ENCODE data around the gene CDCA3. TPM values are rescaled to one million over a fixed set of nuclear protein-coding genes. Genes with fewer than 3 reads are reported as not detected.

The CDCA3 gene
- polyA plus RNA-seq, 5 donors: 23.4 to 69.1 (median 38.0) TPM

- no peak for DNase-seq
Observed at GRCh38 chr12:6834254-6834653, 16.8 kb downstream of the CDCA3 start.

- DNase-seq: no peak
Observed at GRCh38 chr12:6833189-6833890, 17.7 kb downstream of the CDCA3 start.

GRCh38 chr12:6832125-6832524 is 19.0 kb downstream of the CDCA3 start:
- DNase-seq: no peak

DNA sequence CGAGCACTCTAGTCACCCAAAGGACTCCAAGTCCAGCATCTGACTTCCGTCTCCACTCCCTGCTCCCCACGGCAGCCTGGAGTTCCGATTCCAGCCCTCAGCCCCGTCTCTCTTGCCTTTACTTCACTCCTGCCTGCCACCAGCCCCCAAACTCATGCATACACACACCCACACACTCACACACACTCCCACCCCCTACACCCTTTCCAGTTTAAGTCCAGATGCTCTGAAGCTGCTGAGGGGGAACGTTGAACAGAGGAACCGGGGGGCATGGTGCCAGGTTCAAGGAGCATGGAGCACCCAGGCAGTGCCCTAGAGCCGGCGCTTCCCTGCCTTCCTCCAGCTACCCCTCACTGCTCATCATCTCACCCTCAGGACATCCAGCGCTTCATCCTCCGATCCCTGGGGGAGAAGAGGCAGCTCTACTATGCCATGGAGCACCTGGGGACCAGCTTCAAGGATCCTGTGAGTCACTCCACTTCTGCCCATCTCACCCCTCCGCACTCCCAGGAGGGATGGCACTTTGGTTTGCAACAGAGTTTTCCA is 19.6 kb downstream of the CDCA3 start:
- no peak for DNase-seq

- DNase-seq: no peak
Observed at GRCh38 chr12:6830999-6831398, 20.1 kb downstream of the CDCA3 start.

GRCh38 chr12:6830286-6830890 is 20.7 kb downstream of the CDCA3 start:
- no peak for DNase-seq

GRCh38 chr12:6829536-6830220 is 21.4 kb downstream of the CDCA3 start:
- DNase-seq: no peak

- peak; percentile 37 to 54 for DNase-seq
Observed at GRCh38 chr12:6828781-6829535, 22.1 kb downstream of the CDCA3 start.

DNA sequence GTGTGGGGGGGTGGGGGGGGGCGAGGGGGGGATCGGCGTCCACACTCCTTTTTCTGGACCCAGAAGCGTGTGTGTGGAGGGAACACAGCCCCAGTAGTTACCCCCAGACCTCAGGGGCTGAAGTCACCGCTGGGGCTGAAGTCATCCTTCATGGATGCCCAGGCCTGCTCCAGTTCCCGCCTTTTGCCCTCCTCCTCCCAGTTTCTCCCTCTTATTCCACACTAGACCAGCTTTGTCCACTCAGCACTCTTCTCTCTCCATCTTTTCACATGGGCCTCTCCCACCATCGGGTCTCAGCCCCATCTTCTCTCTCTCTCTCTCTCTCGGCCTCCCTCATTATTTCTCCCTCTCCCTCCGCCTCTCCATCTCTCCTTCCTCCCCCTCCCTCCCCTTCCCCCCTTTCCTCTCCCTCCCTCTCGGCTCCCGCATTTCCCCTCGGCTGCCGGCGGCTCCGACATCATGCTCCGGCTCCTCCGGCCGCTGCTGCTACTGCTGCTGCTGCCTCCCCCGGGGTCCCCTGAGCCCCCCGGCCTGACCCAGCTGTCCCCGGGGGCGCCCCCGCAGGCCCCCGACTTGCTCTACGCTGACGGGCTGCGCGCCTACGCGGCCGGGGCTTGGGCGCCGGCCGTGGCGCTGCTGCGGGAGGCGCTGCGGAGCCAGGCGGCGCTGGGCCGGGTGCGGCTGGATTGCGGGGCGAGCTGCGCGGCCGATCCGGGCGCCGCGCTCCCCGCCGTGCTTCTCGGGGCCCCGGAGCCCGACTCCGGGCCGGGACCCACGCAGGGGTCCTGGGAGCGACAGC is 22.9 kb downstream of the CDCA3 start, which contains the start of gene P3H3:
Gene P3H3 (plus strand): TSS at position 426 of the 799 bp plus-strand sequence. CDS start 34 bp downstream, at position 460.
- DNase-seq: peak; percentile 47 to 55

- DNase-seq: peak in 1 of 2 donors; percentile 54
Observed at GRCh38 chr12:6827437-6827911, 23.6 kb downstream of the CDCA3 start.

- DNase-seq: no peak
Observed at GRCh38 chr12:6826734-6827436, 24.2 kb downstream of the CDCA3 start.

DNA sequence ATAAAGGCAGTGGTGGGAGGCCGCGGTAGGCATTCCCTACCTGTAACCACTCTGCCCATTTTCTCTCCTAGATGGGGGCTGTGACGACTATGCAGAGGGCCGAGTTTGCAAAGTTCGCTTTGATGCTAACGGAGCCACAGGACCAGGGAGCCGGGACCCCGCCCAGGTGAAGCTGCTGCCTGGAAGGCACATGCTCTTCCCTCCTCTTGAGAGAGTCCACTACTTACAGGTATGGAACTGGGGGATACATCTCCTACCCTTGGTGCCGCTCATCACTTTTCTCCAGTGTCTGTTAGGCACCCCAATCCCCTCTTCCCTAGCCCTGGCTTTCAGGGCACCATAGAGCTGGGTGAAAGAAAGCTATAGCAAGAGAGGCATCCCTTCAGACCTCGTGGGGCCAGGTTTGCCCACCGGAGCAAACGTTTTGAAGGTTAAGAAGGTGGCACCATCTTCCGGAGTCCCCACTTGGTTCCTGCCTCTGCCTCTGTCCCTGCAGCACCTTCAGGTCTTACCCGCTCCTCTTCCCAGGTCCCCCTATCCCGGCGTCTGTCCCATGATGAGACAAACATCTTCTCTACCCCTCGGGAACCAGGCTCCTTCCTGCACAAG is 24.9 kb downstream of the CDCA3 start:
- no peak for DNase-seq

DNA sequence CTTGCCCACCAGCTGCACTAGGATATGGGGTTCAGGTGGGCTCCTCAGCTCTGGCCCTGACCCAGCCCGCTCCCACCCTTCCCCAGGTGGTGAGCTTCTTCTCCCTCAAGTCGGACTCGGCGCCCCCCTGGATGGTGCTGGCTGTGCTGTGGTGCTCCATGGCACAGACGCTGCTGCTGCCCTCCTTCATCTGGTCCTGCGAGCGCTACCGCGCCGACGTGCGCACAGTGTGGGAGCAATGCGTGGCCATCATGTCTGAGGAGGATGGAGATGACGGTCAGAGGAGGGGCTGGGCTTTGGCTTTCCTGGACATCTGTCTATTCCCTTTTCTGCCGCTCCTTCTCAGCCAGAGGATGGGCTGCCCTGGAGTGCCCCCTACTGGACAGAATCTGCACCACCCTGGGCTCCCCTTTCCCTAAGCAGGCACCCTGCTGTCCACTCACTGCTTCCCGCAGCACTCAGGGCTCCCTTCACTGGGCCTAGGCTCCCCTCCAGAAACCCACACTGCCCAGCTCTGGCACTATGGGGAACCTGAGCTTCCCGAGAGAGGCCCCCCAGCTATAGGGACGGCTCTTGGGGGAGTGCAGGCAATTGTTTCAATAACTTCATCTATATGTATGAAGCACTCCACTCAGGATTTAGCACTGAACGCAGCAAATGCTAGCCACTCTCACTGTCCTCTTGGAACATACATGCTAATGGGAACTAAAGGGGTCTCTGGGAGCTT is 25.5 kb downstream of the CDCA3 start:
- DNase-seq: peak; percentile 77 to 86

- no peak for DNase-seq
Observed at GRCh38 chr12:6824901-6825381, 26.1 kb downstream of the CDCA3 start.

DNA sequence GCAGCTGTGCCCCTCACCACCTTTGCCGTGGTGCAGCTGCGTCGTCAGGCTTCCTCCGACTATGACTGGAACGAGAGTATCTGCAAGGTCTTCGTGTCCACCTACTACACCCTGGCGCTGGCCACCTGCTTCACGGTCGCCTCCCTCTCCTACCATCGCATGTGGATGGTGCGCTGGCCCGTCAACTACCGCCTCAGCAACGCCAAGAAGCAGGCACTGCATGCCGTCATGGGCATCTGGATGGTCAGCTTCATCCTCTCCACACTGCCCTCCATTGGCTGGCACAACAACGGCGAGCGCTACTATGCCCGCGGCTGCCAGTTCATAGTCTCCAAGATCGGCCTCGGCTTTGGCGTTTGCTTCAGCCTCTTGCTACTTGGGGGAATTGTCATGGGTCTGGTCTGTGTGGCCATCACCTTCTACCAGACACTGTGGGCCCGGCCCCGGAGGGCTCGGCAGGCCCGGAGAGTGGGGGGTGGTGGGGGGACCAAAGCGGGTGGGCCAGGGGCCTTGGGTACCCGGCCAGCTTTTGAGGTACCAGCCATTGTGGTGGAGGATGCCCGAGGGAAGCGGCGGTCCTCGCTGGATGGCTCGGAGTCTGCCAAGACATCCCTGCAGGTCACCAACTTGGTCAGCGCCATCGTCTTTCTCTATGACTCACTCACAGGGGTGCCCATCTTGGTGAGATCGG is 26.9 kb downstream of the CDCA3 start:
- no peak for DNase-seq

DNA sequence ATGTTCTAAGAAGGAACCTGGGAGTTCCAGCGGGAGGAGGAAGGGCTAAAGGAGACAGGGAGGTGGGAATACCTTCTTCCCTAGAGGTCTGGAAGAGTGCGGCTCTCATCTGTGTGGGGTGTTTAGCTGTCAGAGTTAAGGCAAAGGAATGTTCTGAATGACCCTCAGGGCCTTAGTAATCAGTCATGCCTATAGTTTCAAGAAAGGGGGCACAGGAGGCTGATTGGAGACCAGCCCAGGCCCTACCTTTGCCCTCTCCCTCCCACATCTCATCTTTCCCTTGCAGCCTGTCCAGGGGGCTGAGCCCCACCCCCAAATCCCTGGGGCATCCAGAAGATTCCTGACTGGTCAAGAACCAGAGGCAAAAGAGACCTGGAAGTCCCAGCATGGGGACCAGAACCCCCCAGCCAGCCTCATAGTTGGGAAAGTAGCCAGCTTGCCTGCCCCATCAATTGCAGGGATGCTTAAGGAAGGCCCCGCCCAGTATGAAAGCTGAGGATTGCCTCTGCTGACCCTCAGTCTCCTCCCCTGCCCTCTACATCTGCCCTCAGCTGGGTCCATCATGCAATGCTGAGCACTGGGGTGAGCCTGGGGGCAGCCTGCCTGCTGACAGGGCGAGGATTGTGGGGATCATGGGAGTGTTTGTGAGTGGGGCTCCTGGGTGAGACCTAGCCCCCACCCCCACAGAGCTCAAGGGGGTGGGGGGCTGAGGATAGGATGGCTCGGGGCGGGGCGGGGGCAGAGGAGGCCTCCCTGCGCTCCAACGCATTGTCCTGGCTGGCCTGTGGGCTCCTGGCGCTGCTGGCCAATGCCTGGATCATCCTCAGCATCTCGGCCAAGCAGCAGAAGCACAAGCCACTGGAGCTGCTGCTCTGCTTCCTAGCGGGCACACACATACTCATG is 27.7 kb downstream of the CDCA3 start:
- no peak for DNase-seq

Data from right lung (tissue), 5 donors.